ENCODE data around the gene SYCE3.

DNA sequence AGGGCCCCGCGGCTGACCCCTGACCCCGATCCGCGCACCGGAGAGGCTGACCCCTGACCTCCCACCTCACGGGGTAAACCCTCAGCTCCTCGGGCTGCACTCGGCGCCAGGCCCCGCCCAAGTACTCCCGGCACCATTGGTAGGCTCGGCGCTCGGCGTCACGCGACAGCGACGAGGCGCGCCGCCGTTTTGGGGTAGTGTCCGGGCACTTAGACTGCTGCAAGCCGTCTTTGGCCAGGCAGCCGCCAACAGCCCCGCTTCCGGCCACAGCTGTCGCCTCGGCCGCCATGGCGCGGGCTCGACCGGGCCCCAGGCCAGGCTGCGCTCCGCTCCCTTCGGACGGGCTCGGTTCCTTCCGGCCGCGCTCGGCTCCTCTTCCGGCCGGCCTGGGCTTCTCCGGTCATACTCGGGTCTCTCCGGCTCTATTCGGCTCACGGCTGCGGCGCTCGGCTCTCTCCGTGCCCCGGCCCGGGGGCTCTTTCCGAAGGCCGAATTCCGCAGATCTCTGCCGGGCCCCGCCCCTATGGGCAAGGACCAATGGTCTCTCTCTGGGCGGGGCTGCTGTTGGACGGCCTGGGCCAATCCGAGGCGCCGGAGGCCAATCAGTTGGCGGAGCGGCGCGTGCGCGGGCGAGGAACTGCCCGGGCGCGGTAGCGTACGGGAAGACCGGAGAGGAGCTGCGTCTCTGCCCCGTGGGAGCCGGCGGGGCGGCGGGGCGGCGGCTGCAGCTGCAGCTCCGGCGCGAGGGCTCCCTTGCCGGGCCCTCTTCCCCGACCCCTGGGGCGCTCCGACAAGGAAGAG lies 20.0 kb upstream of the SYCE3 start, which contains the start of gene CHKB:
- TF ChIP-seq, protein P1, sequence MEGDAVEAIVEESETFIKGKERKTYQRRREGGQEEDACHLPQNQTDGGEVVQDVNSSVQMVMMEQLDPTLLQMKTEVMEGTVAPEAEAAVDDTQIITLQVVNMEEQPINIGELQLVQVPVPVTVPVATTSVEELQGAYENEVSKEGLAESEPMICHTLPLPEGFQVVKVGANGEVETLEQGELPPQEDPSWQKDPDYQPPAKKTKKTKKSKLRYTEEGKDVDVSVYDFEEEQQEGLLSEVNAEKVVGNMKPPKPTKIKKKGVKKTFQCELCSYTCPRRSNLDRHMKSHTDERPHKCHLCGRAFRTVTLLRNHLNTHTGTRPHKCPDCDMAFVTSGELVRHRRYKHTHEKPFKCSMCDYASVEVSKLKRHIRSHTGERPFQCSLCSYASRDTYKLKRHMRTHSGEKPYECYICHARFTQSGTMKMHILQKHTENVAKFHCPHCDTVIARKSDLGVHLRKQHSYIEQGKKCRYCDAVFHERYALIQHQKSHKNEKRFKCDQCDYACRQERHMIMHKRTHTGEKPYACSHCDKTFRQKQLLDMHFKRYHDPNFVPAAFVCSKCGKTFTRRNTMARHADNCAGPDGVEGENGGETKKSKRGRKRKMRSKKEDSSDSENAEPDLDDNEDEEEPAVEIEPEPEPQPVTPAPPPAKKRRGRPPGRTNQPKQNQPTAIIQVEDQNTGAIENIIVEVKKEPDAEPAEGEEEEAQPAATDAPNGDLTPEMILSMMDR (IDR thresholded peaks at IDR 0.05) = no peak
- TF ChIP-seq EP300 (IDR thresholded peaks at IDR 0.05) = no peak
